Natural killer cell (primary cell): ENCODE data around the gene DIAPH1. TPM values are rescaled to one million over a fixed set of nuclear protein-coding genes. Genes with fewer than 3 reads are reported as not detected.

ENCODE experiments used
- ATAC-seq, 3 donors: fragments of 150-1000 bp in 2 of 3; fragments of 200-7000 bp in 1 of 3; cut with Tn5 transposase; 1 replicate in 1 of 3; 2 replicates in 2 of 3; pipeline ENCODE4 v1.10.0; 2021; ENCODE audit warnings: mild to moderate bottlenecking in 2 of 3, moderate library complexity in 2 of 3
- DNase-seq, 2 donors: peaks; one replicate each; pipeline versions ENCODE4 v3.0.0 to v3.0.0-alpha.2; 2013 to 2021; ENCODE audit warnings: mixed read lengths in 1 of 2
- H3K27ac ChIP-seq: one replicate; pipeline ENCODE4 v1.5.1; 2013; ENCODE audit warnings: mild to moderate bottlenecking, low read length
- H3K27me3 ChIP-seq: one replicate; pipeline ENCODE4 v1.6.1; 2013; ENCODE audit warnings: low read length; ENCODE audit not compliant: control insufficient read depth, insufficient read depth
- H3K36me3 ChIP-seq: one replicate; pipeline ENCODE4 v1.6.1; 2013; ENCODE audit warnings: low read length; ENCODE audit not compliant: control insufficient read depth, insufficient read depth
- H3K4me1 ChIP-seq: one replicate; pipeline ENCODE4 v1.6.1; 2013; ENCODE audit warnings: low read length; ENCODE audit not compliant: control insufficient read depth, insufficient read depth
- H3K4me3 ChIP-seq: one replicate; pipeline ENCODE4 v1.5.1; 2013; ENCODE audit warnings: low read length
- H3K9me3 ChIP-seq: one replicate; pipeline ENCODE4 v1.6.1; 2013; ENCODE audit warnings: low read length; ENCODE audit not compliant: control insufficient read depth, insufficient read depth
- H3K27ac Mint-ChIP-seq, 2 donors: one replicate each; pipeline ENCODE4 v1.8.0; 2022; ENCODE audit warnings: mild to moderate bottlenecking in 2 of 2, mixed read lengths in 2 of 2, moderate library complexity in 1 of 2
- H3K27me3 Mint-ChIP-seq, 2 donors: one replicate each; pipeline ENCODE4 v1.8.0; 2022; ENCODE audit warnings: low read depth in 2 of 2, mixed read lengths in 2 of 2
- H3K36me3 Mint-ChIP-seq: one replicate; pipeline ENCODE4 v1.8.0; 2022; ENCODE audit warnings: mixed read lengths
- H3K4me1 Mint-ChIP-seq, 2 donors: one replicate each; pipeline ENCODE4 v1.8.0; 2022; ENCODE audit warnings: mixed read lengths in 2 of 2
- H3K4me3 Mint-ChIP-seq: one replicate; pipeline ENCODE4 v1.8.0; 2022; ENCODE audit warnings: mild to moderate bottlenecking, moderate library complexity, mixed read lengths
- H3K9me3 Mint-ChIP-seq, 2 donors: one replicate each; pipeline ENCODE4 v1.8.0; 2022; ENCODE audit warnings: mixed read lengths in 2 of 2
- CTCF ChIP-seq: fragments of 200-600 bp; IDR thresholded peaks from one replicate; pipeline ENCODE4 v1.8.0; 2022; ENCODE audit warnings: antibody characterized with exemption
- WGBS: methylation state at CpG from one replicate; pipeline ENCODE4 v1.1.7; 2013; ENCODE audit warnings: missing lambda C conversion rate; ENCODE audit not compliant: insufficient coverage; 5-methylcytosine and 5-hydroxymethylcytosine counted together
- intact Hi-C: fragments of 100-400 bp; cut with micrococcal nuclease; formaldehyde crosslinking; loops from one replicate; pipeline ENCODE4 v1.14.2; 2022
- total RNA-seq, 4 donors: library from RNA; stranded (reverse); fragments of 120-200 nt in 1 of 4; gene quantifications; one replicate each; pipeline versions ENCODE4 v1.2.3 to v1.2.4, GENCODE V29; 2013 to 2022

The DIAPH1 gene
- total RNA-seq, 3 donors from 2014 or later (not counting 1 experiment from before 2014, with no cell fraction given), result 410 to 456 (median 419) TPM

- Histone ChIP-seq H3K4me3 (peak overlapping the region; percentile 87), H3K4me1 (peaks cover 30% of the 10 kb centered on the region), H3K9me3 (no peaks in the 10 kb centered on the region), H3K27ac (peak overlapping the region; percentile 69), H3K27me3 (no peaks in the 10 kb centered on the region), H3K36me3 (peaks cover 6% of the 10 kb centered on the region)
- H3K9me3 Mint-ChIP-seq, result no peaks in the 10 kb centered on the region
- DNase-seq, result no peak
- WGBS, result 8% methylated on average over 4 of the region's 4 CpGs
- peak overlapping the region; percentile 86 for H3K4me3 Mint-ChIP-seq
- peak overlapping the region; percentile 48 to 84 for H3K27ac Mint-ChIP-seq
- TF ChIP-seq CTCF, result no peak
- intact Hi-C loops, result loop anchor here (1.0 to 5.0 kb wide), 4 partner anchors 15 to 46 kb away; partner anchors contain the start of genes ARAP3, DIAPH1 and FCHSD1
- H3K4me1 Mint-ChIP-seq, result peaks cover 22 to 36% of the 10 kb centered on the region in 2 donors
- ATAC-seq, result no peak
- no peaks in the 10 kb centered on the region for H3K27me3 Mint-ChIP-seq
- no peaks in the 10 kb centered on the region for H3K36me3 Mint-ChIP-seq
Observed at GRCh38 chr5:141636106-141636412, 17.3 kb upstream of the DIAPH1 start.

- WGBS, result 76% methylated on average over 2 of the region's 7 CpGs
- Mint-ChIP-seq H3K36me3 (no peaks in the 10 kb centered on the region), H3K9me3 (no peaks in the 10 kb centered on the region), H3K4me3 (peak overlapping the region; percentile 86), H3K27ac (peak overlapping the region; percentile 48 to 84), H3K4me1 (peaks cover 22 to 36% of the 10 kb centered on the region in 2 donors), H3K27me3 (no peaks in the 10 kb centered on the region)
- no peaks in the 10 kb centered on the region for H3K27me3 ChIP-seq
- no peak for DNase-seq
- intact Hi-C loops, result loop anchor here (1.0 to 5.0 kb wide), 4 partner anchors 16 to 47 kb away; partner anchors contain the start of genes ARAP3, DIAPH1 and FCHSD1
- TF ChIP-seq CTCF, result no peak
- ATAC-seq, result no peak
- peaks cover 7% of the 10 kb centered on the region for H3K36me3 ChIP-seq
- peaks cover 30% of the 10 kb centered on the region for H3K4me1 ChIP-seq
- no peak overlapping the region for H3K27ac ChIP-seq
- H3K9me3 ChIP-seq, result no peaks in the 10 kb centered on the region
- no peak overlapping the region for H3K4me3 ChIP-seq
Observed at GRCh38 chr5:141635646-141636045, 16.8 kb upstream of the DIAPH1 start.

- H3K9me3 ChIP-seq, result no peaks in the 10 kb centered on the region
- peaks cover 30% of the 10 kb centered on the region for H3K4me1 ChIP-seq
- peak overlapping the region; percentile 41 for H3K4me3 Mint-ChIP-seq
- ATAC-seq (no peak), DNase-seq (no peak)
- H3K36me3 ChIP-seq, result peaks cover 15% of the 10 kb centered on the region
- H3K27ac Mint-ChIP-seq, result no peak overlapping the region
- H3K4me3 ChIP-seq, result no peak overlapping the region
- peaks cover 22 to 36% of the 10 kb centered on the region in 2 donors for H3K4me1 Mint-ChIP-seq
- intact Hi-C loops, result loop anchor here (5.0 kb wide), 2 partner anchors 42 to 48 kb away; partner anchors contain the start of gene ARAP3
- H3K36me3 Mint-ChIP-seq, result no peaks in the 10 kb centered on the region
- no peaks in the 10 kb centered on the region for H3K9me3 Mint-ChIP-seq
- no peaks in the 10 kb centered on the region for H3K27me3 Mint-ChIP-seq
- WGBS, result 92% methylated on average over 6 of the region's 6 CpGs
- no peak for TF ChIP-seq CTCF
- H3K27me3 ChIP-seq, result no peaks in the 10 kb centered on the region
- no peak overlapping the region for H3K27ac ChIP-seq
Observed at GRCh38 chr5:141634720-141635119, 15.9 kb upstream of the DIAPH1 start.
